ENCODE data around the gene MYL11. TPM values are rescaled to one million over a fixed set of nuclear protein-coding genes. Genes with fewer than 3 reads are reported as not detected.
"Not testable (repeated sequence)": the region's sequence is repeated elsewhere in the genome, so short reads cannot be mapped to it uniquely, and the experiment has no call there.

The MYL11 gene
- 2.9 TPM for total RNA-seq

- DNase-seq (ENCODE audit: low spot score), result no peak
Observed at GRCh38 chr16:30374538-30374937, at the start of gene MYL11. Gene MYL11, plus strand, starts transcription at chr16:30374802. Its CDS starts 56 bp downstream, at chr16:30374858.

GRCh38 chr16:30334473-30334989, 40.1 kb upstream of the MYL11 start:
- peak; percentile 81 for DNase-seq (ENCODE audit: low spot score)

GRCh38 chr16:30335028-30335597, 39.5 kb upstream of the MYL11 start:
- peak; percentile 83 for DNase-seq (ENCODE audit: low spot score)

GRCh38 chr16:30335598-30336474, 38.8 kb upstream of the MYL11 start:
- peak; percentile 46 for DNase-seq (ENCODE audit: low spot score)

- peak; percentile 18 for DNase-seq (ENCODE audit: low spot score)
Observed at GRCh38 chr16:30337964-30338357, 36.6 kb upstream of the MYL11 start.

- DNase-seq (ENCODE audit: low spot score), result not testable (repeated sequence)
Observed at GRCh38 chr16:30338715-30339114, 35.9 kb upstream of the MYL11 start.

GRCh38 chr16:30340621-30341020, 34.0 kb upstream of the MYL11 start:
- DNase-seq (ENCODE audit: low spot score), result peak; percentile 31

GRCh38 chr16:30341971-30342370, 32.6 kb upstream of the MYL11 start:
- DNase-seq (ENCODE audit: low spot score), result peak; percentile 22

- peak; percentile 37 for DNase-seq (ENCODE audit: low spot score)
Observed at GRCh38 chr16:30342751-30343490, 31.7 kb upstream of the MYL11 start.

- peak; percentile 34 for DNase-seq (ENCODE audit: low spot score)
Observed at GRCh38 chr16:30343491-30343820, 31.1 kb upstream of the MYL11 start.

- DNase-seq (ENCODE audit: low spot score), result no peak
Observed at GRCh38 chr16:30346286-30346685, 28.3 kb upstream of the MYL11 start.

GRCh38 chr16:30348113-30348512, 26.5 kb upstream of the MYL11 start:
- no peak for DNase-seq (ENCODE audit: low spot score)

- no peak for DNase-seq (ENCODE audit: low spot score)
Observed at GRCh38 chr16:30348929-30349328, 25.7 kb upstream of the MYL11 start.

GRCh38 chr16:30349675-30350074, 24.9 kb upstream of the MYL11 start:
- no peak for DNase-seq (ENCODE audit: low spot score)

- DNase-seq (ENCODE audit: low spot score), result no peak
Observed at GRCh38 chr16:30350134-30350871, 24.3 kb upstream of the MYL11 start.

- no peak for DNase-seq (ENCODE audit: low spot score)
Observed at GRCh38 chr16:30351001-30351441, 23.6 kb upstream of the MYL11 start.

GRCh38 chr16:30351586-30352419, 22.8 kb upstream of the MYL11 start:
- peak; percentile 85 for DNase-seq (ENCODE audit: low spot score)

GRCh38 chr16:30352488-30353401, 21.9 kb upstream of the MYL11 start:
- no peak for DNase-seq (ENCODE audit: low spot score)

GRCh38 chr16:30353438-30354129, 21.0 kb upstream of the MYL11 start:
- DNase-seq (ENCODE audit: low spot score), result no peak

Measured in ureter (tissue), 1 donor.